Activated naive CD4-positive, alpha-beta T cell (primary cell): ENCODE results near the gene PIGR.

Experiments
- DNase-seq, 4 experiments: peaks; one replicate each; lab custom pipeline; 2025; lab: John Stamatoyannopoulos, UW

Gene PIGR

DNA sequence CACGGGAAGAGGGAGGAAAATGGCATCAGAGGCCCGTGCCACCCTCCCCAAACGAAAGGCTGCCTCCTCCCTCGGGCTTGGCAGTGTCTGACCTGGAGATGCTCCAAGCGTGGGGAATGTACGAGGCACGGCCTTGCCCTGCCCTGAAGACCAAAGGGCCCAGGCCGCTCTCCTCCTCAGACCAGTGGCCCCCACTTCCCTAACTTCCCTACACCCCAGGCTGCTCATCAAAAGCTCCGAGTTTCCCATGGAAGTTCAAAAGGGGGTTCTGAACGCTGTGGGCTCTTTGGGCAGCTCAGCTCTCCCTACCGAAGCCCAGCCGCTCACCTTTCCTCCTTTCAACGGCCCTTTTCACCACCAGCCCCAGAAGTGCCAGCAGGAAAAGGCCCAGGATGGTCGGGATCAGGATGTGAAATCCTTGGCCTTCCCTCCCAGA lies 36.4 kb downstream of the PIGR start:
- DNase-seq = no peak

DNA sequence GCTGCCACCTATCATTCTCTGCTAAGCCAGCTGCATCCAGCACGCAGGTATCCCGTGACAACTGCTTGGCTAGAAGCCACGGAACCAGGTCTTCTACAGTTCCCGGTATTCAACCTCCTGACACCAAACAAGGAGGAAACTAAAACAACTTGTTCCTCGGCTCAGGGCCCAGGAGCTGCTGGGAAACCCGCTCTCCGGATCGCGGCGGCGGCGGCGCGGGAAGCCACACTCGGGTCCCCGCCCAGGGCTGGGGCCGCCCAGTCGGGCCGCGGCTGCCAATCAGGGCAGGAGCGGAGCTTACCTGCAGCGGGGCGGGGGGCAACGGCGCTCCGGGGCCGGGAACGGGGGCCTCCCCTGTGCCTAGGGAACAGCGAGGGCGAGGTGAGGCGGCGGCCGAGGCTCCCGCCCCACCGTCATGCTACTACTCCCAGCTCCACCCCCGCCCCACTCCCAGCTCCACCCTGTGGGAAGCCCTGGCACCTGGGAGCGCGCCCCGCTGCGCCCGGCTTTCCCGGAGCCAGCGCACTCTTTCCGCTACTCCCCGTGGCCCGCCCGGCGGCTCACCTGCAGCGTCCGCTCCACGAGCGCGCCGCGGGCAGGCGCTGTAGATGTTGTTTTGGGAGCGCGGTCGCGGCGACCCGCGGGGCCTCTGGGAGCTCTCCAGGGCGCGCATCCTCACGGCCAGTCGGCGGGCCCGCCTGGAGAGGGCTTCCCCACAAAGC lies 36.9 kb downstream of the PIGR start:
- DNase-seq = peak in 3 of 4 experiments; percentile 19 to 57 (median 37)

DNA sequence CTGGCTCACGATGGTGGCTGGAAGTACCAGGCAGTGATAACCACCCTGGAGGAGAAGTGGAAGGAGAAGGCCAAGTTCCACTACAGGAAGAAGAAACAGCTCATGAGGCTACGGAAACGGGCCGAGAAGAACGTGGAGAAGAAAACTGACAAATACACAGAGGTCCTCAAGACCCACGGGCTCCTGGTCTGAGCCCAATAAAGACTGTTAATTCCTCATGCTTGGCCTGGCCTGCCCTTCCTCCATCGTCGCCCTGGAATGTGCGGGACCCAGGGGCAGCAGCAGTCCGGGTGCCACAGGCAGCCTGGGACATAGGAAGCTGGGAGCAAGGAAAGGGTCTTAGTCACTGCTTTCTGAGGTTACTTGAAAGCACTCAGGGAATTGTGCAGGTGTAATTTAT lies 38.2 kb downstream of the PIGR start:
- DNase-seq = no peak

DNA sequence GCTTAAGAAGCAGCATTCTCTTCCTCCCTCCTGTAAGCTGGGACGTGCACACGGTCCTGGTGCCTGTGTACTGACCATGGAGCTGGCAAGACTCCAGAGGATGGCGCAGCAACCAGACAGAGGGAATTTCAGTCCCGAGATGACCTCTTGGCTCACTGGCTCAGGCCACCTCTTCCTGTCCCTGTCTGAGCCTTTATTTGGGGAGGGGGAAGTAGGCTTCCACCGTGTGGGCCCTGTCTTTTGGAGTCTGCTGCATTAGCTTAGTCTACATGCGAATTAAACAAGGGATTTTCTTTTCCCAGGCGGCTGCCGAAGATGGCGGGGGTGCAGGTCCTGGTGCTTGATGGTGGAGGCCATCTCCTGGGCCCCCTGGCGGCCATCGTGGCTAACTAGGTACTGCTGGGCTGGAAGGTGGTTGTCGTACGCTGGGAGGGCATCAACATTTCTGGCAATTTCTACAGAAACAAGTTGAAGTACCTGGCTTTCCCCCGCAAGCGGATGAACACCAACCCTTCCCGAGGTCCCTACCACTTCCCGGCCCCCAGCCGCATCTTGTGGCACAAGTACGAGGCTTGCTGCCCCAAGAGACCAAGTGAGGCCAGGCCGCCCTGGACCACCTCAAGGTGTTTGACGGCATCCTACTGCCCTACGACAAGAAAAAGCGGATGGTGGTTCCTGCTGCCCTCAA lies 38.8 kb downstream of the PIGR start:
- DNase-seq = no peak

DNA sequence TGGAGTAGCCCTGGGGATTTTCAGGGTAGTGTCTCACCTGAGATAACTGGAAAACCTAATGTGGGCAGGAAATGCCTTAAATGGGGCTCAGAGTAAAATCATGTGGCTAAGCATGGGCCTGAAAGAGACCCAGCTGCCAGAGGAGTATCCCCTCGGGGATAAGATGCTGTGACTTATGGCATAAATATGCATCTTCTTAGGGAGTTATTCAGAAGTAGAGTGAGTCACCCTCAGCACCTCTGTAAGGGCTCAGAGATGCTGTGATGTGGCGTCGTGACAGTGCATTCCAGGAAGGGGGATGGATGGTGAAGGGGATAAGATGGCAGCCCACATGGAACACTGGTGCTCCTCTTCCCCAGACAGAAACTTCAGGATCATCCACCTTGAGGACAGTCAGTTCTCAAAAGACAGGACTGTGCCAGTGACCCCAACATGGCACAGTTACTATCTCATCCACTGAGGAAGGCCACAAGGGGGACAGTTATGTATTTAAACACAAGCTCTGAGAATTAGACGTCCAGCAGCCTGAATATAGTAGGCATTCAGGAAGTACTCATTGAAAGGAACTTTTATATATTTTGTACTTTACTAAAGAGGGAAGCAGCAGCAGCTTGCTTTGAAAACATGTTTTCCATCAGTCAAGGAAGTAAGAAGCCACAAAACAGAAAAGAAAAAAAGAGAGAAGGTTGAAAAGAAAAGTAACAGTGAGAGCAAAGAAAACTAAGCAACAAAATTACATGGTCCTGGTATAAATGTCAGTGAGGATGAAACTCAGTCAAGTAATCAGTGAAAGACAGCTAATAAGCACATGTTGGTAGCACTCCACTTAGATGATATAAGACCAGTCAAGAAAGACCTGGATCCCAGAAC lies 40.7 kb downstream of the PIGR start:
- no peak for DNase-seq

DNA sequence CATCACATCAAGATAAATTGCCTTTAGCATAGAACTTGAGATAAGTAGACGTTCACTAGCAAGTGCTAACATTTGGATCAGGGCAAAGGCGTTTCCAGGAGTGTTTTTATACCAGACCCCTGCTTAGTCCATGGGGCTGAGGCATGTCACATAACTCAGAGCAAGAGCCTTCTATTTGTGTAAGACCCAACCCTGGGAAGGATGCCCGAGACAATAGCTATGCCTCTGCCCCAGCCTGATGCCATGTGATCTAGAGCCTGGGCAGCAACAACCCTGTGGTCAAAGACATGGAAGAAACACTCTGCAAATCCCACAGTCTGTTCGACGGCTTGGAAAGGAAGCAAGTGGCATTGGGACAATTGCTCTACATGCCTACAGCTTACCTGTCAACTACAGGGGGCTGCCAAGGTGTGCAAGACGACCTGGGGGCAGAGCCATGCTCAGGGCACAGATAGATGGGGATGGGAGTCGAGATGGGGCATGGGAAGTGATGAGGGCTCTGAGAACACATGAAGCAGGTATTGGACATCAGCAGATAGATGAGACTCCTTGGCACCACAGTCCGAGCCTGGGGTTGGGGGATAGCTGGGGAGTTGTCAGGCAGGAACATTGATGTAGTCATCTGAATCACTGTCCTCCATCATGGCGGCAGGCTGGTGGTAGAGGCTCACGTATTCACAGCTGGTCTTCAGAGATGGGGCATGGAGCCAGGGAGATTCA lies 41.7 kb downstream of the PIGR start:
- no peak for DNase-seq

DNA sequence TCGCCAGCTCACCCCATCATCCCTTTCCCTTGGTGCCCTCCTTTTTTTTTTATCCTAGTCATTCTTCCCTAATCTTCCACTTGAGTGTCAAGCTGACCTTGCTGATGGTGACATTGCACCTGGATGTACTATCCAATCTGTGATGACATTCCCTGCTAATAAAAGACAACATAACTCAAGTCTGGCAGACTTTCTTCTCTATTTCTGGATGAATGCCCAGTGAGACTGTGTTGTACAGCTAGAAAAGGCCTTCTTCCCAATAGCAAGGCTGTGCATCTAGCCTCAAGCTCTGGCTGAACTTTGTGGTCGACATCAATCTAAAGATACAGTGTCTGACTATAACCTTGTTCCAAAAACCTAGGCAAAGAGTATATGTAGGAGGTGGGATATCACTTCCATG lies 42.6 kb downstream of the PIGR start:
- DNase-seq = no peak

DNA sequence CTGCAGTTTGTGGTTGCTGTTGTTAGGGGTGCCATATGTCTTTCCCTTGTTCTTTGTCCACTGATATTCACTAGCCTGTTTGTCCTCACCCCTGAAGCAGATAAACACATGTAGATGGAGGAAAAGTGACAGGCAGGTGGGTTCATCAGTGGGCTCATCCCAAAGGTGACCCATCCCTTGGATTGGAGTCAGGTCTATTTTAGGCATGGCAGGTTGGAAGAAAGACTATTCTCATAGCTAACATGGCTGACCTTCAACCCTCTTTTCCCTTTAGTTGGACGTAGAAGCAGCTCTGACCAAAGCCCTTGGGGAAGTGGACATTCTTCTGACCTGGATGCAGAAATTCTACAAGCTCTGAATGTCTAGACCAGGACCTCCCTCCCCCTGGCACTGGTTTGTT lies 43.6 kb downstream of the PIGR start:
- no peak for DNase-seq

DNA sequence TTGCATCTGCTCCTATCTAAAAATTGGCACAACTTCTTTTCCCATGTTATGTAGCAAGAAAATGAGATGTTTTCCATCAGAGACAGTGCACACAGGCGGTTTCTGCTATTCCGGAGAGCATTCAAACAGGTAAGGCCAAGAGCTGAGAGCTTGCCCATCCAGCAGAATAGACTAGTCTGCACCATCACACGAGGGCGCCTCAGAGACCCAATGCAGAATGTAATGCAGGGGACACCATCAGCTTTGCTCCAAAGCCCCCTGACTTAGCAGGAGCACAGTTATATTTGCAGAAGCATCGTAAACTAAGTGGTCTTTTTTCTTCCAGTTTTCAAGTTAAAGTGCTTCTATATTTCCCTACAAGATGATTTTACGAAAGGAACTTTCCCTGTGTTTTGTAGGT lies 44.3 kb downstream of the PIGR start:
- no peak for DNase-seq

DNA sequence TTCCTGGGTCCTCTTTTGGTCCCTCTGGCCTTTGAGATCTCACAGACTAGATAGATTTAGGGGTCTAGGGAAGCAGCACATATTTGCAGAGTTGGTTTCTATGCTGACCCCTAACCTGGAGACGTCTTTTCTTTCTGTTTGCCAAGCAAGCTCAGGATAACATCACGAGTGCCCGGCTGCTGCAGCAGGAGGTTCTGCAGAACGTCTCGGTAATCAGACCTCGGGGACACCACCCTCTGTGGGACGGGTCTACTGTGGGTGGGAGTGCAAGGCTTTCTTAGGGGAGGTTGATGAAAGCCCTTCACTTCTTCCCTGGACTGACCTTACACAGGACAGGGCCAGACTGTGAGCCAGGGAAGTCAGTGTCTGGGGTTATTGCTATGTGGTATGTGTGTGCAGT lies 46.1 kb downstream of the PIGR start:
- DNase-seq = no peak

DNA sequence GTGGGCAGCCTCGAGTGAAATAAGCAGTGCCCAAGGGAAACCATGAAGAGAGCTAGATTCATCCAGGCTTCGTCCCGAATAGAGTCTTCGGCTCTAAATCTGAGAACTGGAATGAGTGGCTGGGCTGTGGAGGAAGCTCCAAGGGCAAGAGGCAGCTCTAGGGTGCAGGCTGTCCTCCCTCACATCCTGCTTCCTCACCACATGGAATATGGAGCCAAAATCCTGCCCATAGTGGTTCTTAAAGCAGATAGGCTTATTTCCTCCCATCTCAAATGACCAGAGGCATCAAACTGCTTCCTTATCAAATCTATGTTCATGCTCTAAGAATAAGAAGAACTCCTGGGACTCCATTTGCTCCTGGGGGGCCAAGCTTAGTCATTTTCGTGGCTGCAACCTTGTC lies 46.5 kb downstream of the PIGR start:
- no peak for DNase-seq

DNA sequence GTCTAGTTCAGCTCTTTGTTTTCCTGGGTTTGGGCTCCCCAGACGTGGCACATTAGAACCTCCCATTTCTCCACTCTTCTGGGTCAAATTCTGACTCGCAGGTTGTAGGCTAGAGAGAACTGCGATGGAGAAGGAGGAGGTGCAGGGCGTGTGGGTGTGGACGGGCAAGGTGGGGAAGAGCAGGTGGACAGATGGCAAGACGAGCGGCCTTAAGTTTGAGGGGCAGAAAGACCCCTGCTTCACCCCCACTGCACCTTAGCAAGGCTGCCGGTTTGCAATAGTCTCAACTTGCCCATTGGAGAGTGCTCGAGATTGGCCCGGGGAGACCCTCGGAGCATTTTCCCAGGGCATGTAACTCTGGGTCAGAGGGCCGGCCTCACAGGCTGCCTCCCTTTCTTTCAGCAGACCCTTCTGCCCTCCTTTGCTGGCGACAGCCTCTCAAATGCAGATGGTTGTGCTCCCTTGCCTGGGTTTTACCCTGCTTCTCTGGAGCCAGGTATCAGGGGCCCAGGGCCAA lies 47.3 kb downstream of the PIGR start:
- no peak for DNase-seq

DNA sequence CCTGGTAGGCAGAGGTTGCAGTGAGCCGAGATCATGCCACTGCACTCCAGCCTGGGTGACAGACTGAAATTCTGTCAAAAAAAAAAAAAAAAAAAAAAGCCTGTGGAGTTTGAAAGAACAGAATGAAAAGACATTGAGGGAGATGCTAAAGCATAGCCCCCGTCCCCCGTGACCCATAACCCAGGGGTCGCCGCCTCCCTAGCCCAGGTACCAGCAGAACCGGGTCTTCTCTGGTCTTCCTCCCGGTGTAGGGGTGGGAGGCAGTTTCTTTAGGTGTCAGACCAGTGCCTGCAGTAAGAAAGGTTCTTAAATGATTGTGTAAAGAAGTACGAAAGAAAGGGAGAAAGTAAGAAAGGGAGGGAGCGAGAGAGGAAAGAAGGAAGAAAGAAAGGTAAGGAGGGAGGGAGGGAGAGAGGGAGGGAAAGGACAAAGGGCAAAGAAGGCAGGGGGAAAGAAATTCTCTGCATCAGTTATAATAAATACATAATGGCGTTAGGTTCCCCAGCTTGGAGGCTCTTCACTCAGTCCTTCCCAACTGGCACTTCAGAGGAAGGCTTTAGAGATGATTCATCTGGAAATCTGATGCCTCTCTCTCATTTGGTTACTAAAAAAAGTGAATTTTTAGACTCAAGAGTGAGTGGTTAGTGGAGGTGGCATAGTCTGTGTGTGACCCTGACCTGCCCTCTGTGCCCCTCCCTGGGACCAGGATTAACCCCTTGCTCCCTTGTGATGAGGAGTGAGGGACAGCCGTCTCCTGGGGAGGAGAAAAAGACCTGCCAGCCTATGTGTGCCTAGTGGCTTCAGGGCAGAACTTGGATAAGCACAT lies 48.0 kb downstream of the PIGR start:
- DNase-seq = no peak

DNA sequence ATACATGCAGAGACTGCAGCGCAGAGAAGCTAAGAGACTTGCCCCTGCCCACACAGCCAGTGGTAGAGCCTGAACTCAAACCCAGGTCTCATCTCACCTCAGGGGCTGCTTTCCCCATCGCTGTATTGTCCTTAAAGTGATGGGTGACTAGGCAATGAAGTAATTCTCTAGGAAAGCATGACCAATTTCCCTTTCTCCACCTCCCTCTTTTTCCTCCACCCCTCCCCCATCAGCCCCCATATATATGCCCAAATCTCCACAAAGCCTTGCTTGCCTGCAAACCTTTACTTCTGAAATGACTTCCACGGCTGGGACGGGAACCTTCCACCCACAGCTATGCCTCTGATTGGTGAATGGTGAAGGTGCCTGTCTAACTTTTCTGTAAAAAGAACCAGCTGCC lies 49.1 kb downstream of the PIGR start, which contains the start of gene IL24:
Gene IL24, plus strand, starts transcription at position 269 of the 400 bp plus-strand sequence. CDS start 390 bp downstream, outside the sequence.
- DNase-seq = no peak

DNA sequence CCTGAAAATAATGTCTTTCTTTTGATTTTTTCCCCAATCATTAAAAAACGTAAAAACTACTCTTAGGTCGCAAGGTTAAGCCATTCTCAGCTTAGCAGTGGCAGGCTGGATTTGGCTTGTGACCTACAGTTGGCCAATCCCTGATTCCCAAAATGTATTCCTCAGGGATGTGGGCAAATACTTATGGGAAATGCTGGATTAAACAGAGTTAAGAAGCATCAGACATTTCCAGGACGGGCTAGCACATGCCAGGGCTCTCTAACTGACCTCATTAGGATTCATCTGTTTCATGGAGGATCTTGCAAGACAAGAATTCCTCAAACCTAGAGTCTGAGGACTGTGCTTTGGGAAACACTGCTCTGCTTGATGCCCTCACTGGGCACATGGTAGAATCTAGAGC lies 50.0 kb downstream of the PIGR start:
- no peak for DNase-seq

DNA sequence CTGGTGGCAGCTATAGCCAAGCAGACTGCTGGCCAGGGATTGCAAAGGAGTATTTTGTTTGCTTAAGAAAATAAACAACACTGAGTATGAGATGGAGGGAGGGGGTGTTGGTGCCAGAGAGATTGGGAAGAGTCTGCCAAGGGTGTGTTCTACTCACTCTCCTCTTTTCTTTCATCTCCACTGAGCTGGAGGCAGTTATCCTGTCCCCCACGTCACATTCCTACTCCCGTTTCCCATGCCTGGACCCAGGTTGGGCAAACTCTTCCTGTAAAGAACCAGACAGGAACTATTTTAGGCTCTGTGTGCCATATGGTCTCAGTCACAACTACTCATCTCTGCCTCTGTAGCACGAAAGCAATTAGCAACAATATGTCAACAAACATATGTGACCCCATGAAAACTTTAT lies 50.4 kb downstream of the PIGR start:
- no peak for DNase-seq

DNA sequence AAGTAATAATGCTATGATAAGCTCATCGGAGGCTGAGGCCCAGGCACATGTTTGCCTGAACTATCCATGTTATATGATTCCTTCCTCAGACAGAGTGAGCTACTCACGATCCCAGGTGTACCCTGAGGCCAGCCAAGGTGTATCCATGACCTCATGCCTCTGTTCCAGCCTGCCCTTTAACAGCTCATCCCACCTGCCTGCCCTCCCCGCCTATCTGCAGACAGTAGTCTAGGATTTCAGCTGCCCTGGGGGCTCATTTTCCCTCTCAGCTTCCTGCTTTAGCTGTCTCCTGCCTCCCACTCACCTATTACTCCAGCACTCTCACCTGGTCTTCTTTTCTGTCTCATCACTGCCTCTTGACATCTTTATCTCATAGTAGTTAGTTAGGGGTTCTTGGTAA lies 50.9 kb downstream of the PIGR start:
- DNase-seq = no peak

DNA sequence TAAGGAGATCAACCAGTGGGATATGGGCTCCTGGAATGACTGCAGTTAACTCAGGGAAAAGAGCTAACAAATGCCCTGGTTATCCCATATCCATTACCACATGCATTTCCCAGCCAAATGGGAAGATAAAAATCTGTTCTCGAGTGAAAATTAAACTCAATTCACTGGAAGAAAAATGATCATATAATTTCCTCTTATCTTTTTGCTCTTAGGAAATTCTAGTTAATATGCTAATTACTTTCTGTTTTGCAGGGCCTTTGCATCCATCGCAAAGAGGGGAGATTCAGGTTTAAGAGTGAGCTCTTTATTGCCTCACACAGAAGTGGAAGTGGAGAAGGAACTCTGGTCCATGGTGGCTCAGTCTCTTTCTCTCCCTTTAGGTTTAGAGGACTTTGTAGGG lies 52.9 kb downstream of the PIGR start:
- no peak for DNase-seq

DNA sequence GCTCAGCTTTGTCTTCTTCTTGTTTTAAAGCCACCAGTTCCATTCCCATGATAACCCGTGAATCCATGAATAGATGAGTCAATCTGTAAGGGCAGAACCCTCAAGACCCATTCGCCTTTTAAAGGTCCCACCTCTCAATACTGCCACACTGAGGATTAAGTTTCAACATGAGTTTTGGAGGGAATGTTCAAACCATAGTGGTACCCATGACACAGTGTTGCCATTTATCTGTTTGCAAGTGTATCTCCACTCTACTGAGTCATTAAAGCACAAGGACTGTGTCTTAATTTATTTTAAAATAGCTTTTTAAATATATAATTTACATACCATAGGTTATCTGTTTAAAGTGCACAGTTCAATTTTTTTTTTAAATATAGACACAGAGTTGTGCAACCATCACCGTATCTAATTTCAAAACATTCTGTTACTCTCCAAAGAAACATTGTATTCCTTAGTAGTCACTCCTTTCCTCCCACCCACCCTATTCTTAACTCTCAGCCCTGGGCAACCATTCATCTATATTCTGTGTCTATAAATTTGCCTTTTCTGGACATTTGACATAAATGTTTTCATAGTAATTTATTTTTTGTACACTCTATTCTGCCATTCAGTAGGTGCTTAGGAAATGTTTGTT lies 53.8 kb downstream of the PIGR start:
- no peak for DNase-seq

DNA sequence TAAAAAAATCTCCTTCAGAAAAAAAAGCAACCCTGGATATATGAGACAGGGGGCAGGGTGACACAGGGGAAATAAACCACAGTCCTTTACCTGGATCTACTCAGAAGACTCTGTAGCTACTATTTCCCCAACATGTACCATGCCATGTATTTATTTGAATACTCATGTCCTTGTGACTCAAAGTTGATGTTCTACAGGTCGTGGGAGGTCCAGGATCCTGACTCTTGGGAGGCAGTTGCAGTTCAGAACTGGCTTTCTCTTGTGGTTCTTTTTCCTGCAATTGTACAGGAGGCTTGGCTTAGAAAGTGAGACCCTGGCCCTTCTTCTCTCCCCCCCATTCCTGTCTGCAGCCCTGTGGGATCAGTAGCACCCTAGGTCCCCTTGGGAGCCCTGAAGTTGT lies 54.9 kb downstream of the PIGR start:
- DNase-seq = no peak
